Endothelial cell of umbilical vein (primary cell): ENCODE measurements around the gene INS. TPM values are rescaled to one million over a fixed set of nuclear protein-coding genes. Genes with fewer than 3 reads are reported as not detected.

Experiments used
- BruUV-seq: library from RNA; stranded (reverse); fragments of 400-500 nt; replicated peaks from 2 replicates; lab custom pipeline; 2021; lab: Mats Ljungman, UMichigan
- CTCF ChIA-PET: fragments of 300-600, 350-600 bp; sonication (Branson Sonifier 250); formaldehyde crosslinking; loops from one replicate; lab custom pipeline; 2021; ENCODE audit warnings: antibody characterized with exemption, inconsistent platforms; lab: Charles Lee
- POLR2A ChIA-PET: fragments of 300-600, 350-600 bp; sonication (Branson Sonifier 250); formaldehyde crosslinking; loops from one replicate; lab custom pipeline; 2021; ENCODE audit warnings: antibody characterized with exemption, inconsistent platforms; lab: Charles Lee
- DNase-seq: peaks from one replicate; pipeline ENCODE4 v3.0.0-alpha.2; 2011; ENCODE audit warnings: low read depth, low spot score
- FAIRE-seq: peaks from 2 replicates; lab custom pipeline; 2011; peaks lifted over from hg19 to GRCh38; lab: Jason Lieb, UNC
- H2AFZ ChIP-seq: 2 replicates; pipeline ENCODE4 v1.6.0; 2012; ENCODE audit warnings: low read depth, low read length, control low read depth, inconsistent platforms
- H3K27ac ChIP-seq: 2 replicates; pipeline ENCODE4 v1.5.1; 2011; ENCODE audit warnings: low read depth, mild to moderate bottlenecking, control low read depth, low read length, moderate library complexity; ENCODE audit not compliant: insufficient read depth
- H3K27me3 ChIP-seq, 2 experiments: 2 replicates each; pipeline versions ENCODE4 v1.6.0 to v1.6.1; 2011; ENCODE audit warnings: low read length in 2 of 2, mixed read lengths in 1 of 2; ENCODE audit not compliant: control insufficient read depth in 2 of 2, insufficient read depth in 2 of 2
- H3K36me3 ChIP-seq, 2 experiments: 2 replicates in 1 of 2; 3 replicates in 1 of 2; pipeline ENCODE4 v1.5.1; 2011; ENCODE audit warnings: low read length in 2 of 2, mild to moderate bottlenecking in 1 of 2, moderate library complexity in 1 of 2; ENCODE audit not compliant: control insufficient read depth in 2 of 2, insufficient read depth in 2 of 2; ENCODE audit errors: extremely low read depth in 1 of 2
- H3K4me1 ChIP-seq: 3 replicates; pipeline ENCODE4 v1.5.1; 2011; ENCODE audit warnings: mild to moderate bottlenecking, low read length; ENCODE audit not compliant: control insufficient read depth, insufficient read depth; ENCODE audit errors: extremely low read depth
- H3K4me2 ChIP-seq: 2 replicates; pipeline ENCODE4 v1.6.1; 2011; ENCODE audit warnings: low read length, control low read depth, mixed read lengths; ENCODE audit not compliant: insufficient read depth
- H3K4me3 ChIP-seq, 3 experiments: fragments of 200-600 bp in 1 of 3; sonication (generic), shearing (Covaris generic) in 1 of 3; replicated peaks in 1 of 3; 2 replicates each; pipeline ENCODE4 v1.5.1; 2011 to 2016; ENCODE audit warnings: control low read depth in 3 of 3, low read length in 3 of 3, mild to moderate bottlenecking in 2 of 3, inconsistent platforms in 1 of 3, low read depth in 1 of 3, moderate library complexity in 1 of 3; ENCODE audit not compliant: insufficient read depth in 1 of 3
- H3K79me2 ChIP-seq: 2 replicates; pipeline ENCODE4 v1.6.0; 2012; ENCODE audit warnings: low read length, inconsistent platforms; ENCODE audit not compliant: control insufficient read depth, insufficient read depth
- H3K9ac ChIP-seq: replicated peaks from 2 replicates; pipeline ENCODE3; 2011; ENCODE audit warnings: low read length, control low read depth; ENCODE audit not compliant: insufficient read depth; ENCODE audit errors: extremely low read depth
- H3K9me1 ChIP-seq: replicated peaks from 3 replicates; pipeline ENCODE4 v1.6.0; 2011; ENCODE audit warnings: mild to moderate bottlenecking, low read length; ENCODE audit not compliant: control insufficient read depth, insufficient read depth; ENCODE audit errors: extremely low read depth
- H3K9me3 ChIP-seq: replicated peaks from 2 replicates; pipeline ENCODE4 v1.5.1; 2012; ENCODE audit warnings: low read length, inconsistent platforms; ENCODE audit not compliant: control insufficient read depth, insufficient read depth
- H4K20me1 ChIP-seq: replicated peaks from 2 replicates; pipeline ENCODE3; 2011; ENCODE audit warnings: mild to moderate bottlenecking, low read length; ENCODE audit not compliant: control insufficient read depth, insufficient read depth; ENCODE audit errors: extremely low read depth
- EZH2 ChIP-seq: IDR thresholded peaks from 2 replicates; pipeline ENCODE4 v1.6.1; 2012; ENCODE audit warnings: borderline replicate concordance, low read depth, mild to moderate bottlenecking, moderate library complexity, low read length, inconsistent platforms; ENCODE audit not compliant: severe bottlenecking
- FOS ChIP-seq: IDR thresholded peaks from 2 replicates; pipeline ENCODE4 v1.6.1; 2011; ENCODE audit warnings: mild to moderate bottlenecking, low read length, moderate library complexity, borderline replicate concordance; ENCODE audit not compliant: insufficient read depth
- GATA2 ChIP-seq: IDR thresholded peaks from 2 replicates; pipeline ENCODE4 v1.7.0; 2011; ENCODE audit warnings: low read depth, mild to moderate bottlenecking, moderate library complexity, mixed read lengths, low read length; ENCODE audit not compliant: insufficient read length, insufficient read depth
- JUN ChIP-seq: IDR thresholded peaks from 2 replicates; pipeline ENCODE4 v1.6.1; 2011; ENCODE audit warnings: borderline replicate concordance, low read depth; ENCODE audit not compliant: insufficient read length, insufficient read depth
- MYC ChIP-seq: IDR thresholded peaks from one replicate; pipeline ENCODE4 v1.6.1; 2011; ENCODE audit warnings: mild to moderate bottlenecking, low read depth, low read length
- POLR2A ChIP-seq: IDR thresholded peaks from 2 replicates; pipeline ENCODE4 v1.6.1; 2012; ENCODE audit warnings: low read depth, mild to moderate bottlenecking, control low read depth, low read length
- POLR2AphosphoS5 ChIP-seq: IDR thresholded peaks from 2 replicates; pipeline ENCODE4 v1.6.1; 2012; ENCODE audit warnings: low read depth, mild to moderate bottlenecking, control low read depth, low read length, moderate library complexity; ENCODE audit not compliant: insufficient read depth
- dilution Hi-C: fragments of 300-500 bp; cut with MboI; formaldehyde crosslinking; loops from one replicate; pipeline ENCODE4 v1.15.0; 2019; ENCODE audit warnings: low sequenced_read_pairs; ENCODE audit not compliant: extremely low pct_ligation_motif_present
- intact Hi-C: fragments of 100-400 bp; cut with micrococcal nuclease; formaldehyde crosslinking; loops from one replicate; pipeline ENCODE4 v1.10.0; 2022
- polyA plus RNA-seq, 4 experiments: library from polyadenylated mRNA; depleted of rRNA in 3 of 4; stranded (reverse) in 3 of 4; unstranded in 1 of 4; fragments of >200 nt; gene quantifications; 2 replicates each; pipeline versions ENCODE4 v1.2.1 to v1.2.3, GENCODE V29; 2011 to 2012; ENCODE audit warnings: missing spikeins in 1 of 4
- total RNA-seq: library from RNA; stranded (reverse); gene quantifications from 2 replicates; pipeline ENCODE4 v1.2.3, GENCODE V29; 2021
- TF ChIP-seq, protein P1 (sequence below), 2 donors: IDR thresholded peaks; 1 replicate in 1 of 2; 2 replicates in 1 of 2; pipeline ENCODE4 v1.5.1; 2011; ENCODE audit warnings: low read length in 2 of 2, mild to moderate bottlenecking in 2 of 2, moderate library complexity in 2 of 2, control low read depth in 1 of 2, inconsistent platforms in 1 of 2, low read depth in 1 of 2; ENCODE audit not compliant: insufficient read depth in 1 of 2; ENCODE audit errors: extremely low read depth in 1 of 2
- TF ChIP-seq, protein P2 (sequence below): IDR thresholded peaks from 2 replicates; pipeline ENCODE4 v1.6.1; 2011; ENCODE audit not compliant: insufficient read depth, insufficient read length

Gene INS
- total and polyA plus RNA-seq, 2 donors (not counting 3 experiments of a cell fraction or from before 2014, with no cell fraction given) = not detected

- Histone ChIP-seq H3K9me1 (no peaks in the 10 kb centered on the region), H3K27me3 (no peaks in the 10 kb centered on the region), H3K9ac (no peak overlapping the region), H2AFZ (no peak overlapping the region), H3K27ac (no peak overlapping the region), H4K20me1 (no peaks in the 10 kb centered on the region), H3K79me2 (no peaks in the 10 kb centered on the region), H3K9me3 (no peaks in the 10 kb centered on the region), H3K36me3 (no peaks in the 10 kb centered on the region), H3K4me3 (no peak overlapping the region), H3K4me2 (no peak overlapping the region), H3K4me1 (no peaks in the 10 kb centered on the region)
- BruUV-seq = no TSS peak
- ChIA-PET POLR2A (no interaction called here), CTCF (no interaction called here)
- dilution Hi-C loops (no loop called here), intact Hi-C loops (no loop called here)
- no peak for TF ChIP-seq GATA2
- no peak for TF ChIP-seq JUN
- TF ChIP-seq, protein P1, sequence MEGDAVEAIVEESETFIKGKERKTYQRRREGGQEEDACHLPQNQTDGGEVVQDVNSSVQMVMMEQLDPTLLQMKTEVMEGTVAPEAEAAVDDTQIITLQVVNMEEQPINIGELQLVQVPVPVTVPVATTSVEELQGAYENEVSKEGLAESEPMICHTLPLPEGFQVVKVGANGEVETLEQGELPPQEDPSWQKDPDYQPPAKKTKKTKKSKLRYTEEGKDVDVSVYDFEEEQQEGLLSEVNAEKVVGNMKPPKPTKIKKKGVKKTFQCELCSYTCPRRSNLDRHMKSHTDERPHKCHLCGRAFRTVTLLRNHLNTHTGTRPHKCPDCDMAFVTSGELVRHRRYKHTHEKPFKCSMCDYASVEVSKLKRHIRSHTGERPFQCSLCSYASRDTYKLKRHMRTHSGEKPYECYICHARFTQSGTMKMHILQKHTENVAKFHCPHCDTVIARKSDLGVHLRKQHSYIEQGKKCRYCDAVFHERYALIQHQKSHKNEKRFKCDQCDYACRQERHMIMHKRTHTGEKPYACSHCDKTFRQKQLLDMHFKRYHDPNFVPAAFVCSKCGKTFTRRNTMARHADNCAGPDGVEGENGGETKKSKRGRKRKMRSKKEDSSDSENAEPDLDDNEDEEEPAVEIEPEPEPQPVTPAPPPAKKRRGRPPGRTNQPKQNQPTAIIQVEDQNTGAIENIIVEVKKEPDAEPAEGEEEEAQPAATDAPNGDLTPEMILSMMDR (IDR thresholded peaks at IDR 0.05; ENCODE audit: extremely low read depth in 1 of 2, insufficient read depth in 1 of 2, low read depth in 1 of 2, low read length in 2 of 2) = no peak
- TF ChIP-seq, protein P2, sequence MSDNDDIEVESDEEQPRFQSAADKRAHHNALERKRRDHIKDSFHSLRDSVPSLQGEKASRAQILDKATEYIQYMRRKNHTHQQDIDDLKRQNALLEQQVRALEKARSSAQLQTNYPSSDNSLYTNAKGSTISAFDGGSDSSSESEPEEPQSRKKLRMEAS = no peak
- TF ChIP-seq FOS = no peak
- no peak for TF ChIP-seq POLR2AphosphoS5
- TF ChIP-seq EZH2 = no peak
- no peak for TF ChIP-seq MYC
- no peak for TF ChIP-seq POLR2A
- DNase-seq (no peak), FAIRE-seq (no peak)
These were observed 16.1 kb upstream of the INS start for GRCh38 chr11:2177076-2177475.
